ENCODE data around the gene SKAP1.
"Not testable (repeated sequence)": the region's sequence is repeated elsewhere in the genome, so short reads cannot be mapped to it uniquely, and the experiment has no call there.

Gene SKAP1

GRCh38 chr17:48211787-48212186 lies 218.2 kb downstream of the SKAP1 start:
- Histone ChIP-seq H3K36me3 (ENCODE audit: insufficient read depth, low read length) (no peaks in the 10 kb centered on the region), H3K9me3 (ENCODE audit: low read depth, low read length) (no peaks in the 10 kb centered on the region), H3K4me3 (no peak overlapping the region), H3K9ac (ENCODE audit: insufficient read length) (no peak overlapping the region), H3K27ac (no peak overlapping the region)
- no peak for DNase-seq (ENCODE audit: low read depth, low spot score)
- no peak for TF ChIP-seq POLR2AphosphoS5 (IDR thresholded peaks at IDR 0.05; ENCODE audit: borderline replicate concordance, low read depth, low read length)
- TF ChIP-seq FOXP2 (optimal IDR thresholded peaks at IDR 0.05; ENCODE audit: control extremely low read depth, extremely low read length, insufficient read depth) = no peak
- no peak for TF ChIP-seq EZH2 (IDR thresholded peaks at IDR 0.05)

- Histone ChIP-seq H3K27ac (no peak overlapping the region), H3K4me3 (no peak overlapping the region)
- TF ChIP-seq FOXP2 (optimal IDR thresholded peaks at IDR 0.05; ENCODE audit: control extremely low read depth, extremely low read length, insufficient read depth) = no peak
- TF ChIP-seq EZH2 (IDR thresholded peaks at IDR 0.05) = no peak
- TF ChIP-seq POLR2AphosphoS5 (IDR thresholded peaks at IDR 0.05; ENCODE audit: borderline replicate concordance, low read depth, low read length) = no peak
These were observed 219.0 kb downstream of the SKAP1 start for GRCh38 chr17:48211011-48211410.

DNA sequence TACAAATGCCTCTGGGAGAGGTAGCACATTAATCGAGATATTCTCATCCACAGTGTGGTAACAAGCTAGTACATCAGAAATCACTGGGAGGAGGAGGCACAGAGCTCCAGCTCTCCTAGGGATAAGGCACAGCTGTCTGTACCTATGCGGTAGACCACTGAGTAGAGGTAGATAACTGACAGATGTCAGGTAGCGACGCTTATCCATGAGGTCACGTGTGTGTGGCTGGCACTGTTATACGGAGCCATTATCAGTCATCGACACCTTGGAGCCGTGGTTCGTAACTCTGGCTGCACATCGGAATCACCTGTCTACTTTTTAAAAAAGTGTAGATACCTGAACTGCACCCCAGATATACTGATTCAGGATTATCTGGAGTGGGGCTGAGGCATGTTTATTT lies 220.0 kb downstream of the SKAP1 start:
- H3K9me3 ChIP-seq (ENCODE audit: low read depth, low read length) = no peaks in the 10 kb centered on the region
- H3K36me3 ChIP-seq (ENCODE audit: insufficient read depth, low read length) = no peaks in the 10 kb centered on the region
- no peak overlapping the region for H3K27ac ChIP-seq
- H3K4me3 ChIP-seq = no peak overlapping the region
- DNase-seq (ENCODE audit: low read depth, low spot score) = no peak
- no peak for TF ChIP-seq FOXP2 (optimal IDR thresholded peaks at IDR 0.05; ENCODE audit: control extremely low read depth, extremely low read length, insufficient read depth)
- no peak for TF ChIP-seq POLR2AphosphoS5 (IDR thresholded peaks at IDR 0.05; ENCODE audit: borderline replicate concordance, low read depth, low read length)
- no peak for TF ChIP-seq EZH2 (IDR thresholded peaks at IDR 0.05)
- no peak overlapping the region for H3K9ac ChIP-seq (ENCODE audit: insufficient read length)

More at GRCh38 chr17:48211011-48211410, 219.0 kb downstream of the SKAP1 start:
- H3K9me3 ChIP-seq (ENCODE audit: low read depth, low read length) = no peaks in the 10 kb centered on the region
- no peak overlapping the region for H3K9ac ChIP-seq (ENCODE audit: insufficient read length)
- H3K36me3 ChIP-seq (ENCODE audit: insufficient read depth, low read length) = no peaks in the 10 kb centered on the region
- no peak for DNase-seq (ENCODE audit: low read depth, low spot score)

GRCh38 chr17:48207776-48208544 lies 222.1 kb downstream of the SKAP1 start:
- no peak for DNase-seq (ENCODE audit: low read depth, low spot score)
- Histone ChIP-seq H3K27ac (no peak overlapping the region), H3K36me3 (ENCODE audit: insufficient read depth, low read length) (no peaks in the 10 kb centered on the region), H3K9me3 (ENCODE audit: low read depth, low read length) (no peaks in the 10 kb centered on the region), H3K9ac (ENCODE audit: insufficient read length) (no peak overlapping the region), H3K4me3 (no peak overlapping the region)
- no peak for TF ChIP-seq EZH2 (IDR thresholded peaks at IDR 0.05)
- no peak for TF ChIP-seq POLR2AphosphoS5 (IDR thresholded peaks at IDR 0.05; ENCODE audit: borderline replicate concordance, low read depth, low read length)
- no peak for TF ChIP-seq FOXP2 (optimal IDR thresholded peaks at IDR 0.05; ENCODE audit: control extremely low read depth, extremely low read length, insufficient read depth)

GRCh38 chr17:48207036-48207435 lies 223.0 kb downstream of the SKAP1 start:
- not testable (repeated sequence) for H3K27ac ChIP-seq

DNA sequence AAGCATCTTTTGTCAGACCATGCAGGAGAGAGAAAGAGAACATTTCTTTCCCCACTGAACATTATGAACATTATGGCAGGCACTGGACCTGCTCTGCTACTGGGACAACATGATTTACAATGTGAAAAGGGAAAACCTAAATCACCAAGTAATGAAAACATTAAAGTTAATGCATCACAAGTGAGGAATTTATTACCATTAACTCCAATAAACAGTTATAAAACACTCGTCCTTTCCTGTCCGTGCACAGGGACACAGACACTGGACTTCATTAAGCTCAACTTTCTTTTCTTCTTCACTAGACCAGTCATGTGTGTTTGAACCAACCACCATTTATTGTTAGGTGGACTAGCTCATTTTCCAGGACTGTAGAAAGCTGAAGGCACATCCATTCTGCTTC lies 227.1 kb downstream of the SKAP1 start:
- Histone ChIP-seq H3K36me3 (ENCODE audit: insufficient read depth, low read length) (no peaks in the 10 kb centered on the region), H3K9ac (ENCODE audit: insufficient read length) (no peak overlapping the region), H3K27ac (no peak overlapping the region), H3K9me3 (ENCODE audit: low read depth, low read length) (no peaks in the 10 kb centered on the region), H3K4me3 (no peak overlapping the region)
- TF ChIP-seq POLR2AphosphoS5 (IDR thresholded peaks at IDR 0.05; ENCODE audit: borderline replicate concordance, low read depth, low read length) (no peak), EZH2 (IDR thresholded peaks at IDR 0.05) (no peak), FOXP2 (optimal IDR thresholded peaks at IDR 0.05; ENCODE audit: control extremely low read depth, extremely low read length, insufficient read depth) (no peak)
- no peak for DNase-seq (ENCODE audit: low read depth, low spot score)

More at GRCh38 chr17:48207036-48207435, 223.0 kb downstream of the SKAP1 start:
- H3K36me3 ChIP-seq (ENCODE audit: insufficient read depth, low read length); H3K9me3 ChIP-seq (ENCODE audit: low read depth, low read length); H3K4me3 ChIP-seq; H3K9ac ChIP-seq (ENCODE audit: insufficient read length); DNase-seq (ENCODE audit: low read depth, low spot score): not testable (repeated sequence)

GRCh38 chr17:48198950-48199541 lies 231.0 kb downstream of the SKAP1 start:
- Histone ChIP-seq H3K27ac (no peak overlapping the region), H3K36me3 (ENCODE audit: insufficient read depth, low read length) (no peaks in the 10 kb centered on the region), H3K9ac (ENCODE audit: insufficient read length) (no peak overlapping the region), H3K4me3 (no peak overlapping the region), H3K9me3 (ENCODE audit: low read depth, low read length) (no peaks in the 10 kb centered on the region)
- no peak for DNase-seq (ENCODE audit: low read depth, low spot score)
- TF ChIP-seq EZH2 (IDR thresholded peaks at IDR 0.05) = no peak
- no peak for TF ChIP-seq FOXP2 (optimal IDR thresholded peaks at IDR 0.05; ENCODE audit: control extremely low read depth, extremely low read length, insufficient read depth)

DNA sequence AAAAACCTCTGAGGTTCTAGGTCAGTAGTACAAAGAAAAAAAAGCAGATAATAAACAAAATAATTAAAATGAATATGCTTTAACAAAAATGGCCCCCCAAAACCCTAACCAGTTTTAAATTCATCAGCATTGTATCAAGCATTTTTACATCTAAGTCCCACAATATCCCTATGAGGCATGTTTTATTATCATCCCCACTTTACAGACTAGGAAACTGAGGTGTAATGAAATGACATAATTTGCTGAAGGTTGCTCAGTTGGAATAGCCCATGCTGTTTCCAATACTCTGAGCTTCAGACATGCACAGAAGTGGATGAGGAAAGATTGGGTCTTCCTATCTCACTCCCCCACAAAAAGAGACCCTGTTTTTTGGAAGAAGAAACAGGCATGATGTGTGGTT lies 234.1 kb downstream of the SKAP1 start:
- DNase-seq (ENCODE audit: low read depth, low spot score) = no peak
- no peak overlapping the region for H3K4me3 ChIP-seq
- H3K9ac ChIP-seq (ENCODE audit: insufficient read length) = no peak overlapping the region
- no peak overlapping the region for H3K27ac ChIP-seq
- H3K36me3 ChIP-seq (ENCODE audit: insufficient read depth, low read length) = no peaks in the 10 kb centered on the region
- no peaks in the 10 kb centered on the region for H3K9me3 ChIP-seq (ENCODE audit: low read depth, low read length)
- TF ChIP-seq EZH2 (IDR thresholded peaks at IDR 0.05) = no peak
- no peak for TF ChIP-seq FOXP2 (optimal IDR thresholded peaks at IDR 0.05; ENCODE audit: control extremely low read depth, extremely low read length, insufficient read depth)
- no peak for TF ChIP-seq POLR2AphosphoS5 (IDR thresholded peaks at IDR 0.05; ENCODE audit: borderline replicate concordance, low read depth, low read length)

Data from SK-N-MC (cell line).